Fibroblast of peridontal ligament (primary cell): ENCODE measurements around the gene SYTL4.
A peak's percentile ranks its signal among the peaks of the same experiment; 100 is the strongest.

Experiments
- DNase-seq: peaks from one replicate; pipeline ENCODE4 v3.0.0-alpha.2; 2010; ENCODE audit errors: extremely low read depth

Gene SYTL4

GRCh38 chrX:100695302-100695701 lies 36.6 kb downstream of the SYTL4 start:
- no peak for DNase-seq

GRCh38 chrX:100687546-100687945 lies 44.4 kb downstream of the SYTL4 start:
- no peak for DNase-seq

GRCh38 chrX:100687128-100687527 lies 44.8 kb downstream of the SYTL4 start:
- DNase-seq, result no peak

GRCh38 chrX:100685997-100686305 lies 46.0 kb downstream of the SYTL4 start:
- no peak for DNase-seq

GRCh38 chrX:100685284-100685996 lies 46.5 kb downstream of the SYTL4 start:
- peak; percentile 85 for DNase-seq

GRCh38 chrX:100682939-100683338 lies 49.0 kb downstream of the SYTL4 start:
- no peak for DNase-seq

GRCh38 chrX:100681599-100681998 lies 50.3 kb downstream of the SYTL4 start:
- DNase-seq, result no peak

- peak; percentile 29 for DNase-seq
These were observed 51.2 kb downstream of the SYTL4 start for GRCh38 chrX:100680756-100681155.

- DNase-seq, result no peak
These were observed 54.2 kb downstream of the SYTL4 start for GRCh38 chrX:100677611-100678181.

- DNase-seq, result no peak
These were observed 57.2 kb downstream of the SYTL4 start for GRCh38 chrX:100674705-100675104.

- DNase-seq, result peak; percentile 70
These were observed 58.4 kb downstream of the SYTL4 start for GRCh38 chrX:100673397-100673953.

- DNase-seq, result no peak
These were observed 59.0 kb downstream of the SYTL4 start for GRCh38 chrX:100672966-100673365.

- no peak for DNase-seq
These were observed 68.3 kb downstream of the SYTL4 start for GRCh38 chrX:100663642-100664041.

GRCh38 chrX:100662796-100663195 lies 69.1 kb downstream of the SYTL4 start:
- no peak for DNase-seq

- DNase-seq, result no peak
These were observed 69.8 kb downstream of the SYTL4 start for GRCh38 chrX:100662170-100662569.

GRCh38 chrX:100659431-100660137 lies 72.3 kb downstream of the SYTL4 start:
- DNase-seq, result peak; percentile 25

- DNase-seq, result no peak
These were observed 73.0 kb downstream of the SYTL4 start for GRCh38 chrX:100658941-100659381.

GRCh38 chrX:100654261-100654660 lies 77.7 kb downstream of the SYTL4 start:
- DNase-seq, result peak; percentile 35

GRCh38 chrX:100652266-100652665 lies 79.7 kb downstream of the SYTL4 start:
- no peak for DNase-seq

GRCh38 chrX:100650841-100651240 lies 81.1 kb downstream of the SYTL4 start:
- DNase-seq, result no peak

- peak; percentile 92 for DNase-seq
These were observed 82.2 kb downstream of the SYTL4 start for GRCh38 chrX:100649550-100650356.
